Activated CD8-positive, alpha-beta memory T cell treated with anti-CD3 and anti-CD28 coated beads for 24 hours (primary cell): Measurements from ENCODE around the gene SPIN1.

Experiments used
- DNase-seq: peaks from one replicate; pipeline ENCODE4 v3.0.0-alpha.2; 2020

SPIN1 gene

GRCh38 chr9:88437210-88438146, 49.2 kb downstream of the SPIN1 start:
- no peak for DNase-seq

- no peak for DNase-seq
Measured at GRCh38 chr9:88438811-88439210, 50.6 kb downstream of the SPIN1 start.

- no peak for DNase-seq
Measured at GRCh38 chr9:88441301-88442007, 53.2 kb downstream of the SPIN1 start.

GRCh38 chr9:88443480-88444113, 55.4 kb downstream of the SPIN1 start:
- no peak for DNase-seq

DNA sequence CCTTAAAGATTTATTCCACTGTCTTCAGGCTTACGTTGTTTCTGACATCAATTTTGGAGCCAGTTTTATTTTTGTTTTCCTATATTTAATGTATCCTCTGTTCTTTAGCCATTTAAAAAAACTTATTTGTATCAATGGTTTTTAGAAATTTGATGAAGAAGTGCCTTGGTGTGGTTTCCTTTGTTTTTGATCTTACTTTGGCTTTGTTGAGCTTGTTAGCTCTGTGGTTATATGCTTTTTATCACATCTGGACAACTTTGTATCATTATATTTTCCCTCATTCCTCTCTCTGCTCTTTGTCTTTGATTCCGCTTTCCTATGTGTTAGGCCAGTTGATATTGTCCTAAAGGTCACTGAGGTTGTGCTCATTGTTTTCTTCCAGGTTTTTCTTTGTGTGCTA, 58.5 kb downstream of the SPIN1 start:
- DNase-seq = no peak

DNA sequence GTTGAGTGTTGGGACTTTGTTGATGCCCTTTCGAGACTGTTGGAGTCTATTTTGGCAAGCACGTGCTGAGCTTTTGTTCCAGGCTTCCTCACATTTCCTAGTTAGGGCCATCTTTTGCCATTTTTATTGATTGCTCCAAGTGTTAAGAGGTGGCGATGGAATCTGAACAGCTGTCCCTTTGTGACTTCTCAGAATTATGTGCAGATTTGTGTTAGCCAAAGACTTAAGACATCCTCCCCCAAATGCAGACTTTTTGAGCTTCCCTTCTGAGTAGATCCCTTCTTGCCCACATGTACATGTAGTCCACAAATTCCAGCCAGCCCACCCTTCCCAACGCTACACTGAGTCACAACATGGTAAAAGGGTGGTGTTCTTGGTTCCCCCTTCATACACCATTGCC, 59.2 kb downstream of the SPIN1 start:
- DNase-seq = no peak

- DNase-seq = no peak
Measured at GRCh38 chr9:88451160-88451559, 62.9 kb downstream of the SPIN1 start.

DNA sequence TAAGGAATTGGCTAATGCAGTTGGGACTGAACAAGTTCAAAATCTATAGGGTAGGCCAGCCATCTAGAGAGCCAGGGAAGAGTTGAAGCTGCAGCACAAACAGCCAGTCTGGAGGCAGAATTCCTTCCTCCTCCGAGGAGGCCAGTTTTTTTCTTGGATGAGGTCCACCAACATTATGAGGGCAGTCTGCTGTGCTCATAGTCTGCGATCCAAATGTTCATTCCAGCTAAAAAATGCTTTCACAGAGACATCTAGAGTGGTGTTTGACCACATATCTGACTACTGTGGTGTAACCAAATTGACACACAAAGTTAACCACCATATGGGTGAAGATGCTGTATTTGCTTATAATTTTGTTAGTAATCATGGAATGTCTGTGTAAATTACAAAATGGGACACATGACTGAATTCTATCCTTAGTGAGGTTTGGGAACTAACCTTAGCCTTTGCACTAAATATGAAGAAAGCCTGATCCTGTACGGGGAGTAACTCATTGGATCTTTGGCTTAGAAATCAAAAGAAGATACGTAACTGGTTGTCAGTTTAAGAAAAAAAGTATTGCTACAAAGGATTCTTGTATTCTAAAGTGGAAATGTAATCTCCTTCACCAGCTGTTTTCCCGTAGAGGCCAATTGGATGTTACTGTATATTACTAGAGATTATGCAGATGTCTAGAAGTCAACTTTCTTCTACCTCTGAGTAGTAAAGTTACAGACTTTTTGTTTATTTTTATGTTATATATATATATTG, 70.6 kb downstream of the SPIN1 start:
- no peak for DNase-seq

GRCh38 chr9:88460587-88461332, 72.5 kb downstream of the SPIN1 start:
- DNase-seq = no peak

GRCh38 chr9:88462191-88462590, 73.9 kb downstream of the SPIN1 start:
- DNase-seq = no peak

- DNase-seq = no peak
Measured at GRCh38 chr9:88464851-88465250, 76.6 kb downstream of the SPIN1 start.

- no peak for DNase-seq
Measured at GRCh38 chr9:88468226-88468625, 80.0 kb downstream of the SPIN1 start.

- DNase-seq = no peak
Measured at GRCh38 chr9:88476491-88477271, 88.4 kb downstream of the SPIN1 start.

DNA sequence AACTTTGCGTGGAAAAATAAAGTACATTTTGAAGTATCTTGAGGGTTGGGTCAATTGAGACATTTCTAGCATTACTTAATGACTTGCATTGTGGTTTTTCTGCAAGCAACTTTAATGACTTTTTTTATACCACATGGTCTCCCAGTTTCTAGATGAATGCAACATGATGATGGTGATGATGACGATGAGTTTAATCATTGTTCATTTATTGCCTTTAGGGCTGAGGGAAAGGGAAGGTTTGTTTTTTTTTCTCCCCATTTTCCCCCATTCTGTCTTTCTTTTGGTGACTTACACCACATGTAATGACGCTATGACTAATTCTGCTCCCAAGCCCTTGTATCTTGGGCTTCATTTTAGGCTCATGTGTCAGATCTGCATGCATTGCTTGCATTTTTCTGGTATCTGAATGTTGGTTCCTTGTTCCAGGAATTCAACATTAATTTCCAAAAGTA, 89.1 kb downstream of the SPIN1 start:
- no peak for DNase-seq

- DNase-seq = no peak
Measured at GRCh38 chr9:88478246-88478645, 90.0 kb downstream of the SPIN1 start.

GRCh38 chr9:88481933-88482332, 93.7 kb downstream of the SPIN1 start:
- no peak for DNase-seq

DNA sequence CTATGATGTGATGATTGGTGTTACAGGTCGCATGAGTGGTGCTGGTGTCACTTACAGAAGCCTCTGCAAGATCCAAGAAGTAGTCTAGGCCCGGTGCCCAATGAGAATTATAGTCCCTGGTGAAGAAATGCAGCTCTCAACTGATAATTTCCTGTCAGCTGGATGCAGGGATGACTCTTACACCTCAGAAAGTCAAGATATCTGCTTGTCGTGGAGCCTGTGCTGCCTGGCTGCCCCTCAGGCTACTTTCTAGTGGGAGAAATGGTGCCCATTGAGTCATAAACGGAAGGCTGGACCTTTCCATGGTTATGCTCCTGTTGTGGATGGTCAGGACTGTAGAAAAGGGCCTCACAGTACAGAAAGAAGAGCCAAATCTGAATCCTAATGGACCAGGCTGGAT, 99.9 kb downstream of the SPIN1 start:
- no peak for DNase-seq

- no peak for DNase-seq
Measured at GRCh38 chr9:88494983-88495721, 106.9 kb downstream of the SPIN1 start.

DNA sequence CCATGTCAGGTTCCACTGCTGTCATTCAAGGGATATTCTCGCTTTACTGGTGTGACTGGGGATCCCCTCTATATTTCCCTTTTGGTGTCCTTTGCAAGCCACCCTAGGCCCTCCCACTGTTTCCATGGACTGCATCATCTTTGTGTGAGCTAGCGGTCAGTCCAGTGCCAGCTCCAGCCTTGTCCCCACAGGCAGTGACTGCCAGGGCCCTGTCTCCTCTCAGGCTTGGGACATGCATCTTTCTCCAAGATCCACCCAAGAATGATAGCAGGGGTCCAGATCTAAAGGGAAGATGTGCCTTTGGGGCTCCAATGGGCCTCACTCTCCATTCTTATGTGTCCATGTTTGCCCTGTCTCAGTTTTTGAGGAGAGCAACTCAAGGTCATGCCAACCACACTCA, 109.0 kb downstream of the SPIN1 start:
- no peak for DNase-seq

- no peak for DNase-seq
Measured at GRCh38 chr9:88498880-88499279, 110.6 kb downstream of the SPIN1 start.

DNA sequence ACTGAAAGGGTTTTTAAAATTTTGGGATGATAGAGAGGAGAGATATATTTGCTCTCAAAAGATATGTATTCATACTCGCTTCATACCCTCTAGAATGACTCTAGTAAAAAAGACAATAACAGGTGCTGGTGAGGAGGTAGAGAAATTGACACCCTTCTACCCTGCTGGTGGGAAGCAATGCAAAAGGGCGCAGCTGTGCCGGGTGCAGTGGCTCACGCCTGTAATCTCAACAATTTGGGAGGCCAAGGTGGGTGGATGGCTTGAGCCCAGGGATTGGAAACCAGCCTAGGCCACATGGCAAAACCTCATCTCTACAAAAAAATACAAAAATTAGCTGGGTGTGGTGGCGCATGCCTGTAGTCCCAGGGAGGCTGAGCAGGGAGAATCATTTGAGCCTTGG, 112.8 kb downstream of the SPIN1 start:
- no peak for DNase-seq
